Endothelial cell of umbilical vein (primary cell): ENCODE data around the gene MN1. TPM values are rescaled to one million over a fixed set of nuclear protein-coding genes. Genes with fewer than 3 reads are reported as not detected.

Experiments
- BruUV-seq: library from RNA; stranded (reverse); fragments of 400-500 nt; replicated peaks from 2 replicates; lab custom pipeline; 2021; lab: Mats Ljungman, UMichigan
- CTCF ChIA-PET: fragments of 300-600, 350-600 bp; sonication (Branson Sonifier 250); formaldehyde crosslinking; loops from one replicate; lab custom pipeline; 2021; ENCODE audit warnings: antibody characterized with exemption, inconsistent platforms; lab: Charles Lee
- POLR2A ChIA-PET: fragments of 300-600, 350-600 bp; sonication (Branson Sonifier 250); formaldehyde crosslinking; loops from one replicate; lab custom pipeline; 2021; ENCODE audit warnings: antibody characterized with exemption, inconsistent platforms; lab: Charles Lee
- DNase-seq: peaks from one replicate; pipeline ENCODE4 v3.0.0-alpha.2; 2011; ENCODE audit warnings: low read depth, low spot score
- FAIRE-seq: peaks from 2 replicates; lab custom pipeline; 2011; peaks lifted over from hg19 to GRCh38; lab: Jason Lieb, UNC
- H2AFZ ChIP-seq: 2 replicates; pipeline ENCODE4 v1.6.0; 2012; ENCODE audit warnings: low read depth, low read length, control low read depth, inconsistent platforms
- H3K27ac ChIP-seq: 2 replicates; pipeline ENCODE4 v1.5.1; 2011; ENCODE audit warnings: low read depth, mild to moderate bottlenecking, control low read depth, low read length, moderate library complexity; ENCODE audit not compliant: insufficient read depth
- H3K27me3 ChIP-seq, 2 experiments: 2 replicates each; pipeline versions ENCODE4 v1.6.0 to v1.6.1; 2011; ENCODE audit warnings: low read length in 2 of 2, mixed read lengths in 1 of 2; ENCODE audit not compliant: control insufficient read depth in 2 of 2, insufficient read depth in 2 of 2
- H3K36me3 ChIP-seq, 2 experiments: 2 replicates in 1 of 2; 3 replicates in 1 of 2; pipeline ENCODE4 v1.5.1; 2011; ENCODE audit warnings: low read length in 2 of 2, mild to moderate bottlenecking in 1 of 2, moderate library complexity in 1 of 2; ENCODE audit not compliant: control insufficient read depth in 2 of 2, insufficient read depth in 2 of 2; ENCODE audit errors: extremely low read depth in 1 of 2
- H3K4me1 ChIP-seq: 3 replicates; pipeline ENCODE4 v1.5.1; 2011; ENCODE audit warnings: mild to moderate bottlenecking, low read length; ENCODE audit not compliant: control insufficient read depth, insufficient read depth; ENCODE audit errors: extremely low read depth
- H3K4me2 ChIP-seq: 2 replicates; pipeline ENCODE4 v1.6.1; 2011; ENCODE audit warnings: low read length, control low read depth, mixed read lengths; ENCODE audit not compliant: insufficient read depth
- H3K4me3 ChIP-seq, 3 experiments: fragments of 200-600 bp in 1 of 3; sonication (generic), shearing (Covaris generic) in 1 of 3; replicated peaks in 1 of 3; 2 replicates each; pipeline ENCODE4 v1.5.1; 2011 to 2016; ENCODE audit warnings: control low read depth in 3 of 3, low read length in 3 of 3, mild to moderate bottlenecking in 2 of 3, inconsistent platforms in 1 of 3, low read depth in 1 of 3, moderate library complexity in 1 of 3; ENCODE audit not compliant: insufficient read depth in 1 of 3
- H3K79me2 ChIP-seq: 2 replicates; pipeline ENCODE4 v1.6.0; 2012; ENCODE audit warnings: low read length, inconsistent platforms; ENCODE audit not compliant: control insufficient read depth, insufficient read depth
- H3K9ac ChIP-seq: replicated peaks from 2 replicates; pipeline ENCODE3; 2011; ENCODE audit warnings: low read length, control low read depth; ENCODE audit not compliant: insufficient read depth; ENCODE audit errors: extremely low read depth
- H3K9me1 ChIP-seq: replicated peaks from 3 replicates; pipeline ENCODE4 v1.6.0; 2011; ENCODE audit warnings: mild to moderate bottlenecking, low read length; ENCODE audit not compliant: control insufficient read depth, insufficient read depth; ENCODE audit errors: extremely low read depth
- H3K9me3 ChIP-seq: replicated peaks from 2 replicates; pipeline ENCODE4 v1.5.1; 2012; ENCODE audit warnings: low read length, inconsistent platforms; ENCODE audit not compliant: control insufficient read depth, insufficient read depth
- H4K20me1 ChIP-seq: replicated peaks from 2 replicates; pipeline ENCODE3; 2011; ENCODE audit warnings: mild to moderate bottlenecking, low read length; ENCODE audit not compliant: control insufficient read depth, insufficient read depth; ENCODE audit errors: extremely low read depth
- CTCF ChIP-seq, 2 donors: IDR thresholded peaks; 1 replicate in 1 of 2; 2 replicates in 1 of 2; pipeline ENCODE4 v1.5.1; 2011; ENCODE audit warnings: low read length in 2 of 2, mild to moderate bottlenecking in 2 of 2, moderate library complexity in 2 of 2, control low read depth in 1 of 2, inconsistent platforms in 1 of 2, low read depth in 1 of 2; ENCODE audit not compliant: insufficient read depth in 1 of 2; ENCODE audit errors: extremely low read depth in 1 of 2
- EZH2 ChIP-seq: IDR thresholded peaks from 2 replicates; pipeline ENCODE4 v1.6.1; 2012; ENCODE audit warnings: borderline replicate concordance, low read depth, mild to moderate bottlenecking, moderate library complexity, low read length, inconsistent platforms; ENCODE audit not compliant: severe bottlenecking
- FOS ChIP-seq: IDR thresholded peaks from 2 replicates; pipeline ENCODE4 v1.6.1; 2011; ENCODE audit warnings: mild to moderate bottlenecking, low read length, moderate library complexity, borderline replicate concordance; ENCODE audit not compliant: insufficient read depth
- GATA2 ChIP-seq: IDR thresholded peaks from 2 replicates; pipeline ENCODE4 v1.7.0; 2011; ENCODE audit warnings: low read depth, mild to moderate bottlenecking, moderate library complexity, mixed read lengths, low read length; ENCODE audit not compliant: insufficient read length, insufficient read depth
- JUN ChIP-seq: IDR thresholded peaks from 2 replicates; pipeline ENCODE4 v1.6.1; 2011; ENCODE audit warnings: borderline replicate concordance, low read depth; ENCODE audit not compliant: insufficient read length, insufficient read depth
- MAX ChIP-seq: IDR thresholded peaks from 2 replicates; pipeline ENCODE4 v1.6.1; 2011; ENCODE audit not compliant: insufficient read depth, insufficient read length
- MYC ChIP-seq: IDR thresholded peaks from one replicate; pipeline ENCODE4 v1.6.1; 2011; ENCODE audit warnings: mild to moderate bottlenecking, low read depth, low read length
- POLR2A ChIP-seq: IDR thresholded peaks from 2 replicates; pipeline ENCODE4 v1.6.1; 2012; ENCODE audit warnings: low read depth, mild to moderate bottlenecking, control low read depth, low read length
- POLR2AphosphoS5 ChIP-seq: IDR thresholded peaks from 2 replicates; pipeline ENCODE4 v1.6.1; 2012; ENCODE audit warnings: low read depth, mild to moderate bottlenecking, control low read depth, low read length, moderate library complexity; ENCODE audit not compliant: insufficient read depth
- dilution Hi-C: fragments of 300-500 bp; cut with MboI; formaldehyde crosslinking; loops from one replicate; pipeline ENCODE4 v1.15.0; 2019; ENCODE audit warnings: low sequenced_read_pairs; ENCODE audit not compliant: extremely low pct_ligation_motif_present
- intact Hi-C: fragments of 100-400 bp; cut with micrococcal nuclease; formaldehyde crosslinking; loops from one replicate; pipeline ENCODE4 v1.10.0; 2022
- polyA plus RNA-seq, 4 experiments: library from polyadenylated mRNA; depleted of rRNA in 3 of 4; stranded (reverse) in 3 of 4; unstranded in 1 of 4; fragments of >200 nt; gene quantifications; 2 replicates each; pipeline versions ENCODE4 v1.2.1 to v1.2.3, GENCODE V29; 2011 to 2012; ENCODE audit warnings: missing spikeins in 1 of 4
- total RNA-seq: library from RNA; stranded (reverse); gene quantifications from 2 replicates; pipeline ENCODE4 v1.2.3, GENCODE V29; 2021

Gene MN1
- total and polyA plus RNA-seq, 2 donors (not counting 3 experiments of a cell fraction or from before 2014, with no cell fraction given): 3.8 to 5.2 TPM

GRCh38 chr22:27846248-27846757 lies 44.7 kb upstream of the MN1 start:
- Histone ChIP-seq H3K79me2 (no peaks in the 10 kb centered on the region), H3K9me1 (no peaks in the 10 kb centered on the region), H2AFZ (no peak overlapping the region), H3K4me3 (no peak overlapping the region), H4K20me1 (no peaks in the 10 kb centered on the region), H3K9ac (no peak overlapping the region), H3K36me3 (peaks cover 2 to 16% of the 10 kb centered on the region in 2 experiments), H3K27me3 (no peaks in the 10 kb centered on the region), H3K4me2 (no peak overlapping the region), H3K4me1 (peaks cover 14% of the 10 kb centered on the region), H3K9me3 (no peaks in the 10 kb centered on the region), H3K27ac (no peak overlapping the region)
- no peak for DNase-seq
- intact Hi-C loops: no loop called here
- no TSS peak for BruUV-seq
- CTCF ChIA-PET: no interaction called here
- no peak for FAIRE-seq
- dilution Hi-C loops: no loop called here
- TF ChIP-seq EZH2: no peak
- no peak for TF ChIP-seq MAX
- TF ChIP-seq JUN: no peak
- no peak for TF ChIP-seq CTCF (IDR thresholded peaks at IDR 0.05; ENCODE audit: extremely low read depth in 1 of 2, insufficient read depth in 1 of 2, low read depth in 1 of 2, low read length in 2 of 2)
- TF ChIP-seq GATA2: no peak
- no peak for TF ChIP-seq MYC
- no peak for TF ChIP-seq FOS
- no peak for TF ChIP-seq POLR2AphosphoS5
- TF ChIP-seq POLR2A: no peak
- POLR2A ChIA-PET: no interaction called here
